GM12875 (cell line): ENCODE data around the gene FPGT.

Experiments
- H3K4me3 ChIP-seq: one replicate; pipeline ENCODE4 v1.5.1; 2011; ENCODE audit warnings: low read depth, low read length, control low read depth
- TF ChIP-seq, protein P1 (sequence below): IDR thresholded peaks from 2 replicates; pipeline ENCODE4 v1.5.1; 2011; ENCODE audit warnings: low read depth, mild to moderate bottlenecking, control low read depth, inconsistent platforms, low read length, moderate library complexity, borderline replicate concordance; ENCODE audit not compliant: insufficient read depth

The FPGT gene

DNA sequence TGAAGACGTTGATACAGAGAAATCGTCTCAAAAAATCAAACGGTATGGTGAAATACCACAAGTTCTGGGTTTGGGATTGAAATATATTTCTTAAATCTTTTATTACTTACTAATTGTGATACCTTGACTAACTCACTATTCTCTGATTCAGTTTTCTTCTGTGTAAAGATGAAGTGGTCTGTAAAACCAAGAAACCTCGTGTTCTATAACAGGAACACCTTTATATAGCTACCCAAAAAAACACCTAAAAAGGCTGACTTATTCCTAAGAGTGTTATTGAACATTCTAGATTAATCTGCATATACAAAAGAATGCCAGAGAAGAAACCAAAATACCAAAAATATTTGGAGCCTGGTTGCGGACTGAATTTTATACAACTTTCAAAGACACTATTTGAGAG is 787 bp upstream of the FPGT start:
- H3K4me3 ChIP-seq, result no peak overlapping the region
- TF ChIP-seq, protein P1, sequence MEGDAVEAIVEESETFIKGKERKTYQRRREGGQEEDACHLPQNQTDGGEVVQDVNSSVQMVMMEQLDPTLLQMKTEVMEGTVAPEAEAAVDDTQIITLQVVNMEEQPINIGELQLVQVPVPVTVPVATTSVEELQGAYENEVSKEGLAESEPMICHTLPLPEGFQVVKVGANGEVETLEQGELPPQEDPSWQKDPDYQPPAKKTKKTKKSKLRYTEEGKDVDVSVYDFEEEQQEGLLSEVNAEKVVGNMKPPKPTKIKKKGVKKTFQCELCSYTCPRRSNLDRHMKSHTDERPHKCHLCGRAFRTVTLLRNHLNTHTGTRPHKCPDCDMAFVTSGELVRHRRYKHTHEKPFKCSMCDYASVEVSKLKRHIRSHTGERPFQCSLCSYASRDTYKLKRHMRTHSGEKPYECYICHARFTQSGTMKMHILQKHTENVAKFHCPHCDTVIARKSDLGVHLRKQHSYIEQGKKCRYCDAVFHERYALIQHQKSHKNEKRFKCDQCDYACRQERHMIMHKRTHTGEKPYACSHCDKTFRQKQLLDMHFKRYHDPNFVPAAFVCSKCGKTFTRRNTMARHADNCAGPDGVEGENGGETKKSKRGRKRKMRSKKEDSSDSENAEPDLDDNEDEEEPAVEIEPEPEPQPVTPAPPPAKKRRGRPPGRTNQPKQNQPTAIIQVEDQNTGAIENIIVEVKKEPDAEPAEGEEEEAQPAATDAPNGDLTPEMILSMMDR, result no peak

DNA sequence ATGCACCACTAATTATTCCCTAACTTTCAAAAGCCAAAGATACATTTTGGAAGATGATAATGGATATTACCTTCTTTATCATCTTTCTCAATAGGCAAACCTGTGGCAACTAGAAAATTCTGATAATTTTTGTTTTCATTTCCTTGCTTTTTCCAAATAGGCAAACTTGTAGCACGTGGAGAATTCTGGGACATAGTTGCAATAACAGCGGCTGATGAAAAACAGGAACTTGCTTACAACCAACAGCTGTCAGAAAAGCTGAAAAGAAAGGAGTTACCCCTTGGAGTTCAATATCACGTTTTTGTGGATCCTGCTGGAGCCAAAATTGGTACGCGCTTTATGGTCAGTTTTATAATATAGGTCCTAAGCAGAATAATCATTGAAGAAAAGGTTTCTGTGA is 1.5 kb downstream of the FPGT start:
- TF ChIP-seq, protein P1, result no peak
- H3K4me3 ChIP-seq, result no peak overlapping the region

DNA sequence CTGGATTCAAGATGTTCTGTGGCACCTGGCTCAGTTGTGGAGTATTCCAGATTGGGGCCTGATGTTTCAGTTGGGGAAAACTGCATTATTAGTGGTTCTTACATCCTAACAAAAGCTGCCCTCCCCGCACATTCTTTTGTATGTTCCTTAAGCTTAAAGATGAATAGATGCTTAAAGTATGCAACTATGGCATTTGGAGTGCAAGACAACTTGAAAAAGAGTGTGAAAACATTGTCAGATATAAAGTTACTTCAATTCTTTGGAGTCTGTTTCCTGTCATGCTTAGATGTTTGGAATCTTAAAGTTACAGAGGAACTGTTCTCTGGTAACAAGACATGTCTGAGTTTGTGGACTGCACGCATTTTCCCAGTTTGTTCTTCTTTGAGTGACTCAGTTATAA is 7.2 kb downstream of the FPGT start:
- no peak overlapping the region for H3K4me3 ChIP-seq
- TF ChIP-seq, protein P1, result no peak

DNA sequence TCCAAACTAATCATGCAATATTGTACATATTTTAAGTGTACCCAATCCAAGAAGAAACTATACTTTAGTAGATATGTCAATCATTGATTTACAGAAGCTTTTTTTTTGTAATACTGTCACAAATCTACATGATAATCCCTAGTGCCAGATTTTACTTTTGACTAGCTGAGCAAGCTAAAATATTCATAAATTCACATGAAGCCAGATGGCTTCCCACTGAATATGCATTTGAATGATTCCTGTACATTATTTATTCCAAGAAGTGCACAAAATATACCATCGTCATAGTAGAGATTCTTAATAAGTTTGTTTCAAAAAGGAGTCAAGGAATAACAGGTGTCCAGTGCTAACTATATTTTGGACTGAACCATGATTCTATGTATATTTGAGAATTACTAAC is 17.2 kb downstream of the FPGT start:
- no peak overlapping the region for H3K4me3 ChIP-seq
- TF ChIP-seq, protein P1, result no peak

DNA sequence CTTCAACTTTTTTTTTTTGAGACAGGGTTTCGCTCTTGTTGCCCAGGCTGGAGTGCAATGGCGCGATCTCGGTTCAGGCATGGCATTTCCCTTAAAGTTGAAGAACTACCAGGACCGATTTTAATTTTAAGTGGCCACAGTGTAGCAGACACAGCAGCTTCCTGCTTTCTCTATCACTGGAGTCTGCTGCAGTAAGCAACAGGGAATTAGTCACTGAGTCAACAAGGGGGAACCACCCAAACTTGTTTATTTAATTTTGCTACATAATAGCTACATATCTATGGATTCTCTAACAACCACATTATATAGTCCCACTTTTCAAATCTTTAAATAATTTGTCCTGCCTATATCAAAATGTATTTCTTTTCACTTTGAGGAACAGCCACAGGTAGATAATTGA is 24.7 kb downstream of the FPGT start:
- no peak overlapping the region for H3K4me3 ChIP-seq

DNA sequence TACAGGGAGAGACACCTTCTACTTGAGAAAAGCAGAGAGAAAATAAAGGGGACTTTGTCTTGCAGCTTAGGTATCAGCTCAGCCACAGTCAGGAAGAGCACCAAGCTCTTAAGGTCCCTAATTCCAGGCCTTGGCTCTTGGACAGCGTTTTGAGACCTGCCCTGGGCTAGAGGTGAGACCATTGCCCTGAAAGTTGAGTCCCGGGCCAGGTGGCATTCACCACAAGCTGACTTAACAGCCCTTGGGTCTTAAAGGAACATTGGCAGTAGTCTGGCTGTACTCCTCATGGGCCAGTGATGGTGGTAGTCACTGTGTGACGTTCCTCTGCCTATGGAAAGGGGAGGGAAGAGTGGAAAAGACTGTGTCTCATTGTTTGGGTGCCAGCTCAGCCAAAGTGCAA is 25.4 kb downstream of the FPGT start:
- TF ChIP-seq, protein P1, result no peak
- no peak overlapping the region for H3K4me3 ChIP-seq

More for the DNA sequence above, 24.7 kb downstream of the FPGT start:
- TF ChIP-seq, protein P1, result no peak

DNA sequence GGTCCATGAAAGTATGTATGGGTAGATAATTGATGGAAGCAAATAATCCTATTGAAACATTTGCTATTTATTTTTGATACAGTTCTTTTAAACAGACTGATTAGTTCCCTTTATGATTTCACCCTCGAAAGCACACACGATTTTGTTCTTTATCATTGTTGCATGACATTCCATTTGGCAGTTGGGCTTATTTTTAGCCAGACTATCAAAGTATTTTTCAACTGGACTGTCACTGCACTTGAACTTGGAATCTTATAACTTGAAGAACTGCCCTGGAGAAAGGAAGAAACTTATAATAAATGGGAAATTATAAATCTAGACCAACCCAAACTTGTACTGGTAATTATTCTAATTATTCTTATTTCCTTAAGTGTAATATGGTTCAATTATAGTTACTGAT is 37.1 kb downstream of the FPGT start, which contains the start of gene TNNI3K:
TNNI3K (plus strand) TSS at position 235 of the 400 bp plus-strand sequence; CDS start at position 300, 65 bp downstream.
- H3K4me3 ChIP-seq, result no peak within 1 kb of the TSS
- TF ChIP-seq, protein P1, result no peak
